HepG2 (cell line): ENCODE results near the gene KCTD6. TPM values are rescaled to one million over a fixed set of nuclear protein-coding genes. Genes with fewer than 3 reads are reported as not detected.

Experiments used
- ATAC-seq: fragments of 200-7000 bp; cut with Tn5 transposase; 3 replicates; pipeline ENCODE4 v1.9.1; 2020; ENCODE audit warnings: mild to moderate bottlenecking, moderate library complexity
- BruUV-seq: library from RNA; stranded (reverse); fragments of 400-500 nt; replicated peaks from 2 replicates; lab custom pipeline; 2021; lab: Mats Ljungman, UMichigan
- CTCF ChIA-PET: fragments of 300-600 bp; formaldehyde crosslinking; extraction: SDS; loops from one replicate; lab custom pipeline; 2021; ENCODE audit warnings: low total read pairs, inconsistent platforms, low intra/inter-chr PET ratio; lab: Yijun Ruan, JAX
- POLR2A ChIA-PET: fragments of 350-600 bp; sonication (Branson Sonifier 250); formaldehyde crosslinking; loops from one replicate; lab custom pipeline; 2020; ENCODE audit warnings: antibody characterized with exemption, inconsistent platforms; lab: Yijun Ruan, JAX
- DNase-seq: peaks from one replicate; pipeline ENCODE4 v3.0.0-alpha.2; 2015; ENCODE audit warnings: low spot score
- FAIRE-seq: peaks from 3 replicates; lab custom pipeline; 2011; peaks lifted over from hg19 to GRCh38; lab: Jason Lieb, UNC
- H2AFZ ChIP-seq: one replicate; pipeline ENCODE4 v1.6.1; 2011; ENCODE audit warnings: low read length, inconsistent platforms
- H3K27ac ChIP-seq: fragments of 300-600 bp; 3 replicates; pipeline ENCODE4 v1.8.0; 2011; ENCODE audit warnings: mixed run types, mild to moderate bottlenecking, mixed read lengths, low read length, inconsistent platforms; ENCODE audit not compliant: insufficient read depth; ENCODE audit errors: extremely low read length
- H3K27me3 ChIP-seq, 2 experiments: fragments of 200-600 bp in 1 of 2; 2 replicates in 1 of 2; 3 replicates in 1 of 2; pipeline versions ENCODE4 v1.6.0 to v1.8.0; 2011; ENCODE audit warnings: low read length in 2 of 2, mild to moderate bottlenecking in 2 of 2, moderate library complexity in 2 of 2, inconsistent platforms in 1 of 2; ENCODE audit not compliant: insufficient read depth in 2 of 2, control insufficient read depth in 1 of 2
- H3K36me3 ChIP-seq, 2 experiments: fragments of 200-600 bp in 1 of 2; replicated peaks in 1 of 2; 2 replicates in 1 of 2; 3 replicates in 1 of 2; pipeline versions ENCODE4 v1.5.1 to v1.8.0; 2011; ENCODE audit warnings: low read length in 2 of 2, inconsistent platforms in 1 of 2; ENCODE audit not compliant: insufficient read depth in 2 of 2, control insufficient read depth in 1 of 2
- H3K4me1 ChIP-seq: 2 replicates; pipeline ENCODE4 v1.5.1; 2012; ENCODE audit warnings: low read length, inconsistent platforms; ENCODE audit not compliant: insufficient read depth
- H3K4me2 ChIP-seq: 2 replicates; pipeline ENCODE4 v1.6.0; 2011; ENCODE audit warnings: low read depth, low read length, inconsistent platforms
- H3K4me3 ChIP-seq, 3 experiments: fragments of 200-600 bp in 1 of 3; sonication (generic), shearing (Covaris generic) in 1 of 3; replicated peaks in 1 of 3; 2 replicates each; pipeline ENCODE4 v1.5.1; 2011 to 2016; ENCODE audit warnings: low read length in 3 of 3, inconsistent platforms in 2 of 3, low read depth in 2 of 3, mild to moderate bottlenecking in 2 of 3, control low read depth in 1 of 3, mixed read lengths in 1 of 3; ENCODE audit not compliant: insufficient read depth in 1 of 3
- H3K79me2 ChIP-seq: one replicate; pipeline ENCODE4 v1.6.1; 2011; ENCODE audit warnings: low read length, inconsistent platforms; ENCODE audit not compliant: insufficient read depth
- H3K9ac ChIP-seq: 2 replicates; pipeline ENCODE4 v1.6.0; 2011; ENCODE audit warnings: mild to moderate bottlenecking, low read depth, low read length, inconsistent platforms; ENCODE audit not compliant: insufficient read depth
- H3K9me3 ChIP-seq: 2 replicates; pipeline ENCODE4 v1.5.1; 2012; ENCODE audit warnings: mild to moderate bottlenecking, low read length
- H4K20me1 ChIP-seq: 2 replicates; pipeline ENCODE4 v1.6.0; 2011; ENCODE audit warnings: inconsistent platforms, mild to moderate bottlenecking, low read length, moderate library complexity; ENCODE audit not compliant: insufficient read depth
- FOSL2 ChIP-seq: sonication (generic); formaldehyde crosslinking; IDR thresholded peaks from 2 replicates; pipeline ENCODE4 v1.4.0; 2020; ENCODE audit warnings: missing genetic modification reagents
- FOXA1 ChIP-seq, 2 experiments: fragments of 450-650 bp in 1 of 2; sonication (generic) in 1 of 2; formaldehyde crosslinking in 1 of 2; IDR thresholded peaks; 2 replicates each; pipeline versions ENCODE4 v1.4.0 to v1.6.1; 2016 to 2020; ENCODE audit warnings: missing genetic modification reagents in 1 of 2
- JUNB ChIP-seq: sonication (generic); formaldehyde crosslinking; IDR thresholded peaks from 2 replicates; pipeline ENCODE4 v1.8.0; 2022; ENCODE audit warnings: missing genetic modification reagents, mild to moderate bottlenecking, borderline replicate concordance
- MAFF ChIP-seq: IDR thresholded peaks from 2 replicates; pipeline ENCODE4 v1.6.1; 2011; ENCODE audit warnings: low read depth, low read length, improper control_type of control experiment
- PITX1 ChIP-seq: sonication (generic); formaldehyde crosslinking; IDR thresholded peaks from 2 replicates; pipeline ENCODE4 v1.5.1; 2020; ENCODE audit warnings: mild to moderate bottlenecking, missing genetic modification reagents
- RELA ChIP-seq: sonication (generic); formaldehyde crosslinking; IDR thresholded peaks from 2 replicates; pipeline ENCODE4 v1.4.0; 2020; ENCODE audit warnings: missing genetic modification reagents
- SNAPC2 ChIP-seq: sonication (generic); formaldehyde crosslinking; IDR thresholded peaks from 2 replicates; pipeline ENCODE4 v1.8.1; 2022; ENCODE audit warnings: mild to moderate bottlenecking, missing genetic modification reagents
- TBL1XR1 ChIP-seq: fragments of 150-350 bp; IDR thresholded peaks from 2 replicates; pipeline ENCODE4 v1.6.1; 2014; ENCODE audit warnings: borderline replicate concordance, low read length; ENCODE audit not compliant: partially characterized antibody
- ZNF451 ChIP-seq: sonication (generic); formaldehyde crosslinking; IDR thresholded peaks from 2 replicates; pipeline ENCODE4 v1.5.0; 2020; ENCODE audit warnings: mild to moderate bottlenecking, missing genetic modification reagents
- ZNF781 ChIP-seq: sonication (generic); formaldehyde crosslinking; IDR thresholded peaks from 2 replicates; pipeline ENCODE4 v1.5.1; 2020; ENCODE audit warnings: borderline replicate concordance, mild to moderate bottlenecking, missing genetic modification reagents; ENCODE audit errors: not compliant biosample characterization
- WGBS: methylation state at CpG from one replicate; pipeline ENCODE4 v1.1.6; 2017; ENCODE audit warnings: low lambda C conversion rate; 5-methylcytosine and 5-hydroxymethylcytosine counted together
- in situ Hi-C: cut with HindIII; loops from 2 replicates; pipeline ENCODE4 v1.10.0; 2017; ENCODE audit warnings: low pct_unique_long_range_greater_than_20kb; ENCODE audit not compliant: extremely low pct_ligation_motif_present
- intact Hi-C: fragments of 100-400 bp; cut with micrococcal nuclease; formaldehyde crosslinking; loops from one replicate; pipeline ENCODE4 v1.10.0; 2022; ENCODE audit not compliant: unreplicated experiment
- polyA plus RNA-seq, 8 experiments: library from polyadenylated mRNA; depleted of rRNA in 3 of 8; stranded (reverse) in 7 of 8; unstranded in 1 of 8; fragments of >200 nt; fragmentation: Illumina TruSeq in 4 of 8; extraction: Trizol in 4 of 8; gene quantifications; 2 replicates each; pipeline versions ENCODE4 v1.2.1 to v1.2.3, GENCODE V29; 2011 to 2016; ENCODE audit warnings: low read depth in 4 of 8, missing spikeins in 1 of 8, mixed read lengths in 1 of 8; ENCODE audit not compliant: insufficient read depth in 1 of 8
- total RNA-seq, 5 experiments: library from RNA; depleted of rRNA; stranded (reverse); fragments of >200 nt; fragmentation: Illumina TruSeq; extraction: Trizol; gene quantifications; 2 replicates each; pipeline ENCODE4 v1.2.3, GENCODE V29; 2016; ENCODE audit warnings: low read depth in 1 of 5
- TF ChIP-seq, protein P1 (sequence below): sonication (generic); formaldehyde crosslinking; conservative IDR thresholded peaks from 2 replicates; pipeline ENCODE4 v1.4.0; 2020; ENCODE audit warnings: missing genetic modification reagents
- TF ChIP-seq, protein P2 (sequence below): sonication (generic); formaldehyde crosslinking; IDR thresholded peaks from 2 replicates; pipeline ENCODE4 v1.5.0; 2020; ENCODE audit warnings: missing genetic modification reagents
- TF ChIP-seq, protein P3 (sequence below): sonication (generic); formaldehyde crosslinking; IDR thresholded peaks from 2 replicates; pipeline ENCODE4 v1.4.0; 2020; ENCODE audit warnings: missing genetic modification reagents

Gene KCTD6
- total and polyA plus RNA-seq, 2 of the 13 experiments (the other 11 are each of a cell fraction or from before 2014, with no cell fraction given) = 13.4 to 14.2 TPM

DNA sequence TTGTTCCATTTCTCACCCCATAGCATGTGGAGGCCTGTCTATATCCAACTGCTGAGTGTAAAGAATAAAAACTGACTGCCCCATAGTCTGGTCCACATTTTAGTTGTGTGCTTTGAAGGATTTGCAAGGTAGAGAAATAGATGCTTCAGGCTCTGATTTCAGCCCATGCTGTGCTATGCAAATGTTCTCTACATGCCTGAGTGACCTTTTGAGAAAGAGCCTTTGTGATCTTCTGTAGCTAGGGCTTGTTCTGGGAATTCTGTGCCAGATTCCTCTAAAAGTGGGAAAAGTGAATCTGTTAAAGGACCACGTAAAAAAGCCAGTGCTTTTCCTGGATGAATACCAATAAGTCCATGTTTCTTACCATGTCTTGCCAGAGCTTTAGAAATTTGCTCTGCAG is 5.2 kb downstream of the KCTD6 start:
- TF ChIP-seq ZNF781 (CRISPR knock-in tag) (no peak), FOSL2 (CRISPR knock-in tag) (no peak), FOXA1 (IDR thresholded peaks at IDR 0.05) (no peak), FOXA1 (CRISPR knock-in tag; IDR thresholded peaks at IDR 0.05) (no peak), SNAPC2 (CRISPR knock-in tag) (no peak), PITX1 (CRISPR knock-in tag) (no peak), JUNB (CRISPR knock-in tag) (no peak), MAFF (no peak), ZNF451 (CRISPR knock-in tag) (no peak), RELA (CRISPR knock-in tag) (no peak), TBL1XR1 (no peak)
- TF ChIP-seq, protein P1, sequence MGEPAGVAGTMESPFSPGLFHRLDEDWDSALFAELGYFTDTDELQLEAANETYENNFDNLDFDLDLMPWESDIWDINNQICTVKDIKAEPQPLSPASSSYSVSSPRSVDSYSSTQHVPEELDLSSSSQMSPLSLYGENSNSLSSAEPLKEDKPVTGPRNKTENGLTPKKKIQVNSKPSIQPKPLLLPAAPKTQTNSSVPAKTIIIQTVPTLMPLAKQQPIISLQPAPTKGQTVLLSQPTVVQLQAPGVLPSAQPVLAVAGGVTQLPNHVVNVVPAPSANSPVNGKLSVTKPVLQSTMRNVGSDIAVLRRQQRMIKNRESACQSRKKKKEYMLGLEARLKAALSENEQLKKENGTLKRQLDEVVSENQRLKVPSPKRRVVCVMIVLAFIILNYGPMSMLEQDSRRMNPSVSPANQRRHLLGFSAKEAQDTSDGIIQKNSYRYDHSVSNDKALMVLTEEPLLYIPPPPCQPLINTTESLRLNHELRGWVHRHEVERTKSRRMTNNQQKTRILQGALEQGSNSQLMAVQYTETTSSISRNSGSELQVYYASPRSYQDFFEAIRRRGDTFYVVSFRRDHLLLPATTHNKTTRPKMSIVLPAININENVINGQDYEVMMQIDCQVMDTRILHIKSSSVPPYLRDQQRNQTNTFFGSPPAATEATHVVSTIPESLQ (CRISPR knock-in tag) = no peak
- TF ChIP-seq, protein P2, sequence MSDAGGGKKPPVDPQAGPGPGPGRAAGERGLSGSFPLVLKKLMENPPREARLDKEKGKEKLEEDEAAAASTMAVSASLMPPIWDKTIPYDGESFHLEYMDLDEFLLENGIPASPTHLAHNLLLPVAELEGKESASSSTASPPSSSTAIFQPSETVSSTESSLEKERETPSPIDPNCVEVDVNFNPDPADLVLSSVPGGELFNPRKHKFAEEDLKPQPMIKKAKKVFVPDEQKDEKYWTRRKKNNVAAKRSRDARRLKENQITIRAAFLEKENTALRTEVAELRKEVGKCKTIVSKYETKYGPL (CRISPR knock-in tag) = no peak
- TF ChIP-seq, protein P3, sequence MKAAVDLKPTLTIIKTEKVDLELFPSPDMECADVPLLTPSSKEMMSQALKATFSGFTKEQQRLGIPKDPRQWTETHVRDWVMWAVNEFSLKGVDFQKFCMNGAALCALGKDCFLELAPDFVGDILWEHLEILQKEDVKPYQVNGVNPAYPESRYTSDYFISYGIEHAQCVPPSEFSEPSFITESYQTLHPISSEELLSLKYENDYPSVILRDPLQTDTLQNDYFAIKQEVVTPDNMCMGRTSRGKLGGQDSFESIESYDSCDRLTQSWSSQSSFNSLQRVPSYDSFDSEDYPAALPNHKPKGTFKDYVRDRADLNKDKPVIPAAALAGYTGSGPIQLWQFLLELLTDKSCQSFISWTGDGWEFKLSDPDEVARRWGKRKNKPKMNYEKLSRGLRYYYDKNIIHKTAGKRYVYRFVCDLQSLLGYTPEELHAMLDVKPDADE (CRISPR knock-in tag) = no peak
- POLR2A ChIA-PET = interaction anchor here (1.3 kb wide), 1 partner anchor 33 kb away, joined by 3 read pairs; no protein-coding TSS in a partner anchor
- Histone ChIP-seq H3K9me3 (no peaks in the 10 kb centered on the region), H3K27me3 (no peaks in the 10 kb centered on the region; a peak in 1 of 5 replicates), H3K4me3 (no peak overlapping the region), H3K4me2 (no peak overlapping the region), H3K79me2 (peaks cover 76% of the 10 kb centered on the region), H3K4me1 (peaks cover 47% of the 10 kb centered on the region), H3K27ac (no peak overlapping the region), H4K20me1 (peaks cover 6% of the 10 kb centered on the region), H3K9ac (no peak overlapping the region), H3K36me3 (peaks cover 0 to 23% of the 10 kb centered on the region in 2 experiments; a peak in 4 of 5 replicates), H2AFZ (no peak overlapping the region)
- CTCF ChIA-PET = no interaction called here
- FAIRE-seq = no peak
- in situ Hi-C loops (no loop called here), intact Hi-C loops (no loop called here)
- 59% methylated on average over 1 of the region's 1 CpG for WGBS
- BruUV-seq = no TSS peak
- peak; percentile 32; the same call in 1 of the 3 replicates for ATAC-seq
- DNase-seq = no peak
